Measurements from ENCODE around the gene EPB41L4A. TPM values are rescaled to one million over a fixed set of nuclear protein-coding genes. Genes with fewer than 3 reads are reported as not detected.
A peak's percentile ranks its signal among the peaks of the same experiment; 100 is the strongest.
"Not testable (repeated sequence)": the region's sequence is repeated elsewhere in the genome, so short reads cannot be mapped to it uniquely, and the experiment has no call there.

Gene EPB41L4A
- total and polyA plus RNA-seq, 2 donors from 2014 or later: 10.2 to 39.0 TPM

DNA sequence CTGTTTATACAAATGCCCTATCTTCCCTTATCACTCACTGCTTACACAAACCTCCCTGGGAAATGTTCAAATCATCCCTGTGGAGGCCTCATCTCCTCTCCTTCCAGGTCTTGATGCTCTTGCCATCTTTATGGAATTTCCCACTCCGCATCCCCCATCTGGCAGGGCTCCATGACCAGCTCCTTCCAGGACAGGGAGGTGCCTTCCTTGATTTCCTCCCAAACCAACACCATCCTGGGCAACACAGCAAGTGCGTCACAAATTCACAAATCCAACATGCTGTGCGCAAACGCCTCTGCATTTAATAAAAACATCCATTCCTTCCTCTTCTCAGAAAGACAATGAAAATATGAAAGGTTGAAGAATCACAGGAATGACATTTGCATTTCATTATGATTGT lies 51.7 kb downstream of the EPB41L4A start:
- FAIRE-seq: no peak
- TF ChIP-seq, protein P1, sequence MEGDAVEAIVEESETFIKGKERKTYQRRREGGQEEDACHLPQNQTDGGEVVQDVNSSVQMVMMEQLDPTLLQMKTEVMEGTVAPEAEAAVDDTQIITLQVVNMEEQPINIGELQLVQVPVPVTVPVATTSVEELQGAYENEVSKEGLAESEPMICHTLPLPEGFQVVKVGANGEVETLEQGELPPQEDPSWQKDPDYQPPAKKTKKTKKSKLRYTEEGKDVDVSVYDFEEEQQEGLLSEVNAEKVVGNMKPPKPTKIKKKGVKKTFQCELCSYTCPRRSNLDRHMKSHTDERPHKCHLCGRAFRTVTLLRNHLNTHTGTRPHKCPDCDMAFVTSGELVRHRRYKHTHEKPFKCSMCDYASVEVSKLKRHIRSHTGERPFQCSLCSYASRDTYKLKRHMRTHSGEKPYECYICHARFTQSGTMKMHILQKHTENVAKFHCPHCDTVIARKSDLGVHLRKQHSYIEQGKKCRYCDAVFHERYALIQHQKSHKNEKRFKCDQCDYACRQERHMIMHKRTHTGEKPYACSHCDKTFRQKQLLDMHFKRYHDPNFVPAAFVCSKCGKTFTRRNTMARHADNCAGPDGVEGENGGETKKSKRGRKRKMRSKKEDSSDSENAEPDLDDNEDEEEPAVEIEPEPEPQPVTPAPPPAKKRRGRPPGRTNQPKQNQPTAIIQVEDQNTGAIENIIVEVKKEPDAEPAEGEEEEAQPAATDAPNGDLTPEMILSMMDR (IDR thresholded peaks at IDR 0.05; ENCODE audit: borderline replicate concordance, extremely low read depth, insufficient read depth): no peak
- intact Hi-C loops (cut with DNase I): no loop called here

DNA sequence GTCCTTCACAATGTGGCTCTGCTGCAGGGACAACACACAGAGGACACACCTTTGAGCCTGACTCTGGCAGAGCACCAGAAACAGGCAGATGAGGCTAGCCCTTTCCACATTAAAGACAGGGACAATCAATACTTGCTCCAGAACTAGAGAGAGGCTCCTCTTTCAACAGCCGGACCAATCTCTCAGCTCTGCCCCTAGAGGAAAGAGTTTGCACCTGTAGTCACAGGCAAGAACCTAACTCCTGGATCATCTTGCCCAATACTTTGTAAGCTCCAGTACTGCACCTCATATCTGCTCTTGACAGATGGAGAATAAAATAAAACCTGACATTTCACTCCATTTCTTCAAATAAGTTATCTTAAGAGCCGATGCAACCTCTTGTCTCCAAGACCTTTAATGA lies 52.1 kb downstream of the EPB41L4A start:
- FAIRE-seq: no peak
- Histone ChIP-seq H3K9ac (ENCODE audit: low read length in 3 of 3) (no peak overlapping the region), H3K4me1 (ENCODE audit: control insufficient read depth in 2 of 3, insufficient read depth in 2 of 3, low read depth in 1 of 3, low read length in 3 of 3) (no peaks in the 10 kb centered on the region), H3K4me3 (ENCODE audit: low read length in 3 of 3) (no peak overlapping the region), H3K27me3 (ENCODE audit: control insufficient read depth, insufficient read depth, low read length) (no peaks in the 10 kb centered on the region), H3K9me3 (ENCODE audit: control insufficient read depth in 2 of 3, insufficient read depth in 1 of 3, low read length in 3 of 3) (no peaks in the 10 kb centered on the region), H3K36me3 (ENCODE audit: control insufficient read depth in 2 of 3, insufficient read depth in 3 of 3, low read length in 3 of 3) (no peaks in the 10 kb centered on the region), H3K27ac (ENCODE audit: low read depth in 2 of 2, low read length in 2 of 2) (no peak overlapping the region)
- intact Hi-C loops (cut with DNase I): no loop called here
- no peak for DNase-seq
- TF ChIP-seq, protein P1 (IDR thresholded peaks at IDR 0.05; ENCODE audit: borderline replicate concordance, extremely low read depth, insufficient read depth): peak; percentile 14

More for the DNA sequence above, 51.7 kb downstream of the EPB41L4A start:
- Histone ChIP-seq H3K9me3 (ENCODE audit: control insufficient read depth in 2 of 3, insufficient read depth in 1 of 3, low read length in 3 of 3) (no peaks in the 10 kb centered on the region), H3K9ac (ENCODE audit: low read length in 3 of 3) (no peak overlapping the region), H3K4me3 (ENCODE audit: low read length in 3 of 3) (no peak overlapping the region), H3K36me3 (ENCODE audit: control insufficient read depth in 2 of 3, insufficient read depth in 3 of 3, low read length in 3 of 3) (no peaks in the 10 kb centered on the region), H3K27me3 (ENCODE audit: control insufficient read depth, insufficient read depth, low read length) (no peaks in the 10 kb centered on the region), H3K27ac (ENCODE audit: low read depth in 2 of 2, low read length in 2 of 2) (no peak overlapping the region), H3K4me1 (ENCODE audit: control insufficient read depth in 2 of 3, insufficient read depth in 2 of 3, low read depth in 1 of 3, low read length in 3 of 3) (no peaks in the 10 kb centered on the region)
- no peak for DNase-seq

DNA sequence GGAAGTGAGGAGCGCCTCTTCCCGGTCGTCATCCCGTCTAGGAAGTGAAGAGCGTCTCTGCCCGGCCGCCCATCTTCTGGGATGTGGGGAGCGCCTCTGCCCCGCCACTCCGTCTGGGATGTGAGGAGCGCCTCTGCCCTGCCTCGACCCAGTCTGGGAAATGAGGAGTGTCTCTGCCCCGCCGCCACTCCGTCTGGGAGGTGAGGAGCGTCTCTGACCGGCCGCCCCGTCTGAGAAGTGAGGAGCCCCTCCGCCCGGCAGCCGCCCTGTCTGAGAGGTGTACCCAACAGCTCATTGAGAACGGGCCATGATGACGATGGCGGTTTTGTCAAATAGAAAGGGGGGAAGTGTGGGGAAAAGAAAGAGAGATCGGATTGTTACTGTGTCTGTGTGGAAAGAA lies 58.3 kb downstream of the EPB41L4A start:
- H3K4me3 ChIP-seq (ENCODE audit: low read length in 3 of 3); H3K27ac ChIP-seq (ENCODE audit: low read depth in 2 of 2, low read length in 2 of 2); FAIRE-seq; H3K27me3 ChIP-seq (ENCODE audit: control insufficient read depth, insufficient read depth, low read length); H3K36me3 ChIP-seq (ENCODE audit: control insufficient read depth in 2 of 3, insufficient read depth in 3 of 3, low read length in 3 of 3); DNase-seq; H3K9ac ChIP-seq (ENCODE audit: low read length in 3 of 3); H3K4me1 ChIP-seq (ENCODE audit: control insufficient read depth in 2 of 3, insufficient read depth in 2 of 3, low read depth in 1 of 3, low read length in 3 of 3); intact Hi-C loops (cut with DNase I); H3K9me3 ChIP-seq (ENCODE audit: control insufficient read depth in 2 of 3, insufficient read depth in 1 of 3, low read length in 3 of 3): not testable (repeated sequence)

DNA sequence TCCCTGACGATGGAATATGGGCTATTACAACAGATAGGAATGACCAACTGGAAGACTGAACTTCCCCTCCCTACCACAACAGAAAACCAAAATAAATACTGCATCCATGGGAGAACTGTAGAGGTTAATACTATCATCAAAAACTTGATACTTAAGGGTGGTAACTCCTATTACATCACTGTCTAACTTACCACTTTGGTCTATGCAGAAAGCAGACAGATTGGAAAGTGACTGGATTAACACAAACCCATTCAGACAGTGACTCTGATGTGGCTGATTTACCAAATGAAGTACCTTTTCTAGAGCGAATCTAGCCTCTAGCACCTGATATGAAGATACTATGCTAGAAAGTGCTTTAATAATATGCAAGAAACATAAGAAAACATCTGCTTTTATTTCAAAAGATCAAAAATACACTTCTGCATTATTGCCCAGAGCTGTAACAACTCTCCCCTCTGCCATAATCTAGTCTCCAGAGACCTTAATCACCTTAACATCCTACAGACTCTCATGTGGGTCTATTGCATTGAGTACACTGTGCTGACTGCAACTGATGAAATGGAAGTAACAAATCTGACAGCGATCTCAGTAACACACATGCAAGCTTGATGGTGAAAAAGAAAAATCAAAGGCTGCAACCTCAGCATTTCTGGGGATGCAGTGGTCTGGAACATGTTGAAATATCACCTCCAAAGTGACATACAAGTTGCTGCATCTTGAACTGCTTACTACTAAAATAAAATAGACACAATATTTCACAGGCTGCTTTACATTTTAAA lies 62.7 kb downstream of the EPB41L4A start:
- no peaks in the 10 kb centered on the region for H3K27me3 ChIP-seq (ENCODE audit: control insufficient read depth, insufficient read depth, low read length)
- DNase-seq (no peak), FAIRE-seq (no peak)
- no peak overlapping the region for H3K4me3 ChIP-seq (ENCODE audit: low read length in 3 of 3)
- H3K36me3 ChIP-seq (ENCODE audit: control insufficient read depth in 2 of 3, insufficient read depth in 3 of 3, low read length in 3 of 3): peaks cover 0 to 2% (median 0%) of the 10 kb centered on the region in 3 donors
- H3K4me1 ChIP-seq (ENCODE audit: control insufficient read depth in 2 of 3, insufficient read depth in 2 of 3, low read depth in 1 of 3, low read length in 3 of 3): no peaks in the 10 kb centered on the region
- TF ChIP-seq, protein P1 (IDR thresholded peaks at IDR 0.05; ENCODE audit: borderline replicate concordance, extremely low read depth, insufficient read depth): no peak
- intact Hi-C loops (cut with DNase I): no loop called here
- no peak overlapping the region for H3K9ac ChIP-seq (ENCODE audit: low read length in 3 of 3)
- H3K9me3 ChIP-seq (ENCODE audit: control insufficient read depth in 2 of 3, insufficient read depth in 1 of 3, low read length in 3 of 3): no peaks in the 10 kb centered on the region
- H3K27ac ChIP-seq (ENCODE audit: low read depth in 2 of 2, low read length in 2 of 2): no peak overlapping the region
